ENCODE data around the gene ATG9A.

- TF ChIP-seq CTCF (IDR thresholded peaks at IDR 0.05) = no peak
- TF ChIP-seq POLR2A (IDR thresholded peaks at IDR 0.05) = no peak
Measured at GRCh38 chr2:219244789-219245147, 15.3 kb upstream of the ATG9A start.

Data from vagina (tissue), 2 donors.